GM18520 (cell line): ENCODE data around the gene GANC.
"Not testable (repeated sequence)": the region's sequence is repeated elsewhere in the genome, so short reads cannot be mapped to it uniquely, and the experiment has no call there.

ENCODE experiments used
- ATAC-seq: cut with Tn5 transposase; IDR thresholded peaks from one replicate; pipeline ENCODE4 v1.9.1; 2021; ENCODE audit not compliant: unreplicated experiment

GANC gene, protein sequence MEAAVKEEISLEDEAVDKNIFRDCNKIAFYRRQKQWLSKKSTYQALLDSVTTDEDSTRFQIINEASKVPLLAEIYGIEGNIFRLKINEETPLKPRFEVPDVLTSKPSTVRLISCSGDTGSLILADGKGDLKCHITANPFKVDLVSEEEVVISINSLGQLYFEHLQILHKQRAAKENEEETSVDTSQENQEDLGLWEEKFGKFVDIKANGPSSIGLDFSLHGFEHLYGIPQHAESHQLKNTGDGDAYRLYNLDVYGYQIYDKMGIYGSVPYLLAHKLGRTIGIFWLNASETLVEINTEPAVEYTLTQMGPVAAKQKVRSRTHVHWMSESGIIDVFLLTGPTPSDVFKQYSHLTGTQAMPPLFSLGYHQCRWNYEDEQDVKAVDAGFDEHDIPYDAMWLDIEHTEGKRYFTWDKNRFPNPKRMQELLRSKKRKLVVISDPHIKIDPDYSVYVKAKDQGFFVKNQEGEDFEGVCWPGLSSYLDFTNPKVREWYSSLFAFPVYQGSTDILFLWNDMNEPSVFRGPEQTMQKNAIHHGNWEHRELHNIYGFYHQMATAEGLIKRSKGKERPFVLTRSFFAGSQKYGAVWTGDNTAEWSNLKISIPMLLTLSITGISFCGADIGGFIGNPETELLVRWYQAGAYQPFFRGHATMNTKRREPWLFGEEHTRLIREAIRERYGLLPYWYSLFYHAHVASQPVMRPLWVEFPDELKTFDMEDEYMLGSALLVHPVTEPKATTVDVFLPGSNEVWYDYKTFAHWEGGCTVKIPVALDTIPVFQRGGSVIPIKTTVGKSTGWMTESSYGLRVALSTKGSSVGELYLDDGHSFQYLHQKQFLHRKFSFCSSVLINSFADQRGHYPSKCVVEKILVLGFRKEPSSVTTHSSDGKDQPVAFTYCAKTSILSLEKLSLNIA (N-terminal part only)

DNA sequence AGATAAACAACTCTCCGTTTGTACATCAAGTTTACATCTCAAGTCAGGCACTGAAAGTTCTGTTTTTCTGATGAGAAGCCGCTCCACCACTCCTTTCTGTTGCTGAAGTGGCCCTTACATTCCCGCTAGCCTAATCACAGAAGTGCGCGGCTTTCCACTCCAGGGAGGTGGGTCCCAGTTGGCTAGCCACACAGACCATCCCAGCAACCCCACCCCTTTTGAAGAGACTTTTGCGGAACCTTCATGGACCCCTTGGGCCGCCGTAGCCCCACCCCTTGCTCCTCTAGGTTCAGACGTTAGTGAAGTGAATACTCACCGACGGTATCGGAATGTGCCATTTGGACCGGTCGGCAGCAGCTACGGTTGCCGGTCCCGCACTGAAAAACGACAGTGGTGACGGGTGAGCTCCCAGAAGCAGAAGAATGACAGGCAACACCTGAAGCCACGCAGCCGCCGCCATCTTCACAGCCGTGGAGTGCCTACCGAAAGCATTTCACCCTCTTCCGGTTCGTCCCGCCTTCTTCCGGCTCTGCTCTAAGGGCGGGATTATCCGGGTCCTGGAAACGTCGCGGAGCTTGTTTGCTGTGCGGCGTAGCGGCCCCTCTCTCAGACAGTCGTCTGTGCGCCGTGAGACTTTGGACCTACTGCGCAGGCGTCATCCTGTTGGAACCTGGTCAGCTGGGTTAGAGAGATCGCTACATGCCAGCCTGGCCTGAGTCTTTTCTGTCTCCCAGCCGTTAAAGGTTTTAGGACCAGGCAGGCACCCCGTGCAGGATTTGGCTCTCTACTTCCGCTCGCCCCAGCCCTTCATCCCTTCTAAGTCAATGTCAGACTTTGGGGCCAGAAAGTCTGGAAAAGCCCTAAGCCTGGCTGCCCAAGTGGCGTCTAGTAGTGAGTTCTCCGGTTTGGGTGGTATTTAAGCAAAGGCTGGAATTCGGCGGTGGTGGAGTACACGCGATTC lies at the start of gene GANC, which contains the start of gene TMEM87A:
Gene GANC, plus strand, starts transcription at position 263 of the 961 bp plus-strand sequence. CDS start 1,281 bp downstream, outside the sequence.
Gene TMEM87A, minus strand, starts transcription at position 495 of the 961 bp plus-strand sequence. Its CDS starts 35 bp downstream, at position 460.
- ATAC-seq: peak; percentile 86

DNA sequence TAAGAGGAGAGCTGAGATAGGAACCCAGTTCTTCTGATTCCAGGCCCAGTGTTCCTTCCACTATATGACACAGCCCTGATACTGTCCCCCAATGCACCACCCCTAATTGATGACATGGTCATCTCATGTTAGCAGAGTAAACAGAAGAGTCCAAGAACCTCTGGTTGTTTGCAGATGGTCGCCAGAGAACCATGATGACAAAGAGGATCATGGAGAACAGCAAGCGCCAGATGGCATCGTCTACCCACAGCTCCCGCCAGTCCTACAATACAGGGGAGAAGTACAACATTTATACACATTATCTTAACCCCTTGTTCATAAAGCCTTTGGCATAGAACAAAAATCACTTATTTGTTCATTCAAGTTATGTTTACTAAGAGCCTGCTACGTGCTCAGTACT lies 46.4 kb upstream of the GANC start:
- no peak for ATAC-seq

DNA sequence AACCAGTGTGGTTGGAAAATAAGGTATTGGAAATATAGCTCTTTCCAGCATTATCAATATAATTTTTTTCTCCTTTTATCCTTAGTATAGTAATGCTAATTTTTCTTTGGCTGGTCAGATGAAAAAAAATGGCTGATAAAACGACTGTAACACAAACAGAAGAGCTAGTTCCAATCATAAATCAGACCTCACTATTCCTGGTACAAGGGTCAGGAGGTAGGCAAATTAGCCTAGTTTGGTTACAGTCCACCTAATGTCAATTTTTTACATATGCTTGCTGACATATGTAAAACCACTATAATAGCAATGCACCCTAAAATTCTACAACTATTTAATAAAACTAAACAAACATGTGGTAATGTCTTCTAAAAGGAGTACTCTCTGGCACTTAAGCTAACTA lies 45.0 kb upstream of the GANC start:
- no peak for ATAC-seq

DNA sequence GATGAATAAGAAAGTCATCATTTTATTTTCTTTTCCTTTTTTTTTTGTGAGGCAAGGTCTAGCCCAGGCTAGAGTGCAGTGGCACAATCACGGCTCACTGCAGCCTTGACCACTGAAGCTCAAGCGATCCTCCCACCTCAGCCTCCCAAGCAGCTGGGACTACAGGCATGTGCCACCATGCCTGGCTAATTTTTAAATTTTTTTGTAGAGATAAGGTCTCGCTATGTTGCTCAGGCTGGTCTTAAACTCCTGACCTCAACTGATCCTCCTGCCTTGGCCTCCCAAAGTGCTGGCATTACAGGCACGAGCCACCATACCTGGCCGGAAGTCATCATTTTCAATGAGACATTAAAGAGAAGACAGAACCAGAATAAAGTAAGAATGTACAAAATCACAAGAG lies 44.0 kb upstream of the GANC start:
- not testable (repeated sequence) for ATAC-seq

DNA sequence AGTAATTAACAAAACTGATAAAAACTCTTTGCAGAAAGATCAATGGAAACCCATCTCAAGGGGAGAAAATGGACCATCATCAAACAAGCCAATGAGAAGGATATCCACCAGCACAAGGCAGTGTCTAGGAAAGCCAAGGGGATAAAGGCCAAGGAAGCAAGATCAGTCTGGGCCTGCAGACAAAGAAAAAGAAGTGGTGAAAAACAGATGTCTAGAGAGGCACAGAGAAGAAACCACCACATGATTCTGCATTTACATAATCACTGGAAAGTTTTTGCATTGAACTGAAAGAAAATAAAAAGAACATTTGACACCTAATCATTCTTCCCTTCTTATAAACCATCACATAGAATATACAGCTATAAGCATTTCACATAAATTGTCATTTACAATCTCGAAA lies 41.9 kb upstream of the GANC start:
- no peak for ATAC-seq

DNA sequence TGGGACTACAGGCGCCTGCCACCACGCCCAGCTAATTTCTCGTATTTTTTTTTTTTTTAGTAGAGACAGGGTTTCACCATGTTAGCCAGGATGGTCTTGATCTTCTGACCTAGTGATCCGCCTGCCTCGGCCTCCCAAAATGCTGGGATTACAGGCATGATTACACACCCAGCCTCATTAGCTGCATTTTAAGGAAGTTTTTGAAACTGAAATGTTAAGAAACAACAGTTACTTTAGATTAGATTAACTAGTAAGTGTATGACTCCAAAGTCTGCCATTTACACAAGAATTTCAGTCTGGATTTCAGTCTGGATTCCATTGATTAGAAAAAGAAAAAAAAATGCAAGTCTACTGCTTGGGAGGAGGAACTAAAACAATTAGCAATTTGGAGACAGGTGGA lies 40.4 kb upstream of the GANC start:
- no peak for ATAC-seq

DNA sequence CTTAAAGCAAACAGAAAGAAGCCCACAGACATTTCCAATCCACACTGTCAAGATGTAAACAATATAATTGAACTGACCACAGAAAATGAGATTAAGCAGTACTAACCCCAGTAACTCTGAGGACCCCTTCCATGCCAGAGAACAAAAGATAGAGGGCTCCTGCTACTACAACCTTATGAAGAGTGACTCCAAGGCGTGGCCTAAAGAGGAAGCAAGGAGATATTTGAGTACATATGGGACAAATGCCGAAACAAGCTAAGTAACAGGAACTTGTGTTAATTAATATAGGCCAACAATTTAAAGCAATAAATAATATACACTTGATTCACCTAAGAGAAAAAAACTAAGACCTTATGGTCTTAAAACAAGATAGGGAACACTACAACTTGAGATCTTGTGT lies 39.9 kb upstream of the GANC start:
- no peak for ATAC-seq

DNA sequence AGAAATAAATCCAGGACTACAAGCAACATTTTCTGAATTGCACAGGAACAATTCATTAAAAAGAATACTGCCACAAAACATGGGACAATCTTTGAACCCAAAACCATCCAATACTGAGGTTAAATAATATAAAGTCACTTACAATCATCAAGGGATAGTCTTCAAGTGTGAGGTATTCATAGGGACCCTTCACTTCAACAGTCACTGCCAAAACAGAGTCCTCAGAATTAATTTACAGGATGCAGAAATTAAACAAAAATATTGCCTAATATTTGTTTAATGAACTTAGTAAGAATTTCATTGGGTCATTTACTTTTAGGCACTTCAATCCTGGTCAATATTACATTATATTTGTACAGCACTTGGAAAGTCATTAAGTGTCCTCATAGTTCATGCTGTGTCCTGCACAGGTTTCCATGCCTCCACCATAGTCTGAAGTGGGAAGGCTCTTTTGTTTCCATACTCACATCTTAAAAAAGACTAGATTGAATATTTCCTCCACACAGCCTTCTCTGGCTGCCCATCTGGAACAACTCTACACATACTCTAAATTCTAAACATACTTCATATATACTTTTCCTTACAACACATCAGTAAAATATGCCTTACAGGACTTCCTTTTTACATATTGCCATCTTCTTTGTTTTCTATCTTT lies 33.3 kb upstream of the GANC start:
- ATAC-seq: no peak

DNA sequence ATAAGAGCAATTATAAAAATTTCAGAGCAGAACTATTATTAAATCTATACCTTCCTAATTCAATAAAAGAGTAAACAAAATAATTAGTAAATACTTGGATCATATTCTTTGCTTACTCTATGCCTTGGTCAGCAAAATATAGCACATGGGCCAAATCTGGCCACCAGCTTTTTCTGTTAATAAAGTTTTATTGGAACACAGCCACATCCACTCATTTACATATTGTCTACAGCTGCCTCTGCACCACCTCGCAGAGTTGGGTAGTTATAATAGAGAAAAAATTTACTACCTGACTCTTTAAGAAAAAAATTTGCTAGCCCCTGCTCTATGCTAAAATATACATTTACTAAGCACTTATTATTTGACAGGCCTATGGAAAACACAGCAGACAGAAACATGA lies 32.2 kb upstream of the GANC start:
- ATAC-seq: no peak

DNA sequence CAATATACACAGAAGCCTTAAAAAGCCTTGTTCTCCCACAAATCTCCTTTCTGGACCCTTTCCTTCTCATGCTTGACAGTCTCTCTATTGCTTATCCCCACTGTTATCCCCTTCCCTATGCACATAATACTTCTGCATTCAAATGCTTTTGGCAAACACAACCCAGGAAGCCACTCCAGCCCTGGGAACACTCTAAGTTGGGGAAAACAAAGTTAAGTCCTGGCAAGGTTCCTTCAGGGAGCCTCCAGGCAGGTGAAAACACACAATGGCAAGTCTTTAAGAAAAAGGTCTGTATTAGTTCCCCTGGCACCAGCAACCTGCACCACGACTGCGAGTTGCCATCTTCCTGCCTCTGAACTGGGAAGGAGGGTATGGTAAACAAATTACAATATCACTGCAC lies 19.7 kb upstream of the GANC start:
- no peak for ATAC-seq

DNA sequence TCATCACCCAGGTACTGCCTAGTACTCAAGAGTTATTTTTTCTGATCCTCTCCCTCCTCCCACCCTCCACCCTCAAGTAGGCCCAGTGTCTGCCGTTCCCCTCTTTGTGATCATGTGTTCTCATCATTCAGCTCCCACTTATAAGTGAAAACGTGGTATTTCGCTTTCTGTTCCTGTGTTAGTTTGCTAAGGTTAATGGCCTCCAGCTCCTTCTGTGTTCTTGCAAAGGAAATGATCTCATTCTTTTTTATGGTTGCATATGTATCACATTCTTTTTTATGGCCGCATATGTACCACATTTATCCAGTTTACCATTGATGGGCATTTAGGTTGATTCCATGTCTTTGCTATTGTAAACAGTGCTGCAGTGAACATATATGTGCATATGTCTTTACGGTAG lies 8.2 kb upstream of the GANC start:
- no peak for ATAC-seq

DNA sequence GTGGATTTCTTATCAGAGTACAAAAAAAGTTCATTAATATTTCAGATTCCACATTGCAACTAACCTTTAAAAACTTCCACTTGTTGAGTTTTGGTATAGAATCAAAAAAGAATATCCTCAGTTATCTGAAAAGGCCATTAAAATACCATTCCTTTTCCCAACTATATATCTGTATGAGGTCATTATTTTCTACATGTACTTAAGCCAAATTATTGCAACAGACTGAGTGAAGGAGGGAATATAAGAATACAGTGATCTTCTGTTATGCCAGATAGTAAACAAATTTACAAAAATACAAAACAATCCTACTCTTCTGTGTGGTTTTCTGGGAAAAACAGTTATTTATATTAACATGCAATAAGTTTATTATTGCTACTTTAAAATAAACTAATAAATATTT lies 5.7 kb upstream of the GANC start:
- no peak for ATAC-seq

DNA sequence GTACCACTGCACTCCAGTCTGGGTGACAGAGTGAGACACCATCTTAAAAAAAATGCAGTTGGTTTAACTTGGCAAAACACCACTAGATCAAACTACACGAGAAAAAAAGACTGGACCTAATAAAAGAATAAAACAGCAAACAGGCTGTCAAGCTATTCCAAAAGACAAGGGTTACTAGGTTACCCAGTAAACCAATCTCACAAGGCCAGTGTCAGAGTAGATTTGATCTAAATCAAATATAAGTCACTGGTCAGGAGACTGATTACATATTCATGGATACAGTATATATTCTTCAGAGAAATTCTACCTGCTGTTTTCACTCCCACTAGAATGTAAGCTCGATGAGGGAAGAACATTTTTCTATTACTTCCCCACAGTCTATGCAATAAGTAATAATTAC lies 2.5 kb upstream of the GANC start:
- no peak for ATAC-seq

DNA sequence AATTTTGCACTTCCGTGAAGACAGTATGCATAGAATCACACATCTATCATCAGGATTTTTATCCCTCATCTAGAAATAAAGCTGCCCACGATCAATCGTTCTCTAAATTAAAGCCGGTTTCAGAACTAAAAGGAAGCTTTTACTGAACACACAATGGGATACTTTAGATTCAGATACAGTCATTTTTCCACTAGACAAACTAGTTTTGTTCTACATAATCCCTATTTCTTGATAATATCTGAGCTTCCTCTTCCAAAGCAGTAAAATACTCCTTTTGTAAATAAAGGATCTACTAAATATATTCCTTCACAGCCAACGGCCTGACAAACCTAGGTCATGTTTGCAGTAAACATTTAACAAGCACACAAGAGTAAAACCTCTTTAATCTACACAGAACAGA lies 2.0 kb upstream of the GANC start:
- ATAC-seq: no peak

DNA sequence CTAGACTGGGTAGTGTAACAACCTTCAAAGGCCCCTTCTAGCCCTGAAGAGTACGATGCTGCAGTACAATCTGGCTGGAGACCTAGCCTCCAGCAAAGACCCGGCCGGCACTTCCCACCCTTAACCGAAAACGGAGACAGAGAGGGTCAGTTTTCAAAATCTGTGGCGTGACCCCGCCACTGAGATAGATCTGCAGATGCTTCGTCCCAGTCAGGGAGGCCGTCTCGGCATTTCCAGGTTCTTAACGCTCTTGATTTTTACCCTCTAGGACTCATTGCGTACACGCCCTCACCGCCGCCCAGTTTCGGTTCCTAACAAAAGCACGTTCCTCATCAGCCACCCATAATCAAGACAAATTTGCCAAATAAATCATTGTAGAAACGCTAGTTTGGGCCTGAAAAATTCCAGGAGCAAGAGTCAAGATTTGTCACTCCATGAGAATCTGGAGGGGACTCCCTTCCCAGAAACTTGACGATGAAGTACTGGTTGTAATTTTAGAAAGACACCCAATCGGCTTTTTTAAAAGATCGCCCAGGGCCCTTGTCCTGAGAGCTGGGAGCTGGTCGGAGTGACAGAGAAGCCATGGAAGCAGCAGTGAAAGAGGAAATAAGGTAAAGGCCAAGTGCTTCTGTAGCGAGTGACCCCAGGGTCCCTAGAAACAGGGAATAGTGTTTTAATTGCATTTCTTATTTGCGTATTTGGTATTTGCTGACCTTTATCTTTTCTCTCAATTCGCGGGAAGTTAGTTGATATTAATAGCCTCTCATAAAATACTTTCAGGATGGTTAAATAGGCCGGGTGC lies 1.1 kb downstream of the GANC start:
- peak; percentile 4 for ATAC-seq

DNA sequence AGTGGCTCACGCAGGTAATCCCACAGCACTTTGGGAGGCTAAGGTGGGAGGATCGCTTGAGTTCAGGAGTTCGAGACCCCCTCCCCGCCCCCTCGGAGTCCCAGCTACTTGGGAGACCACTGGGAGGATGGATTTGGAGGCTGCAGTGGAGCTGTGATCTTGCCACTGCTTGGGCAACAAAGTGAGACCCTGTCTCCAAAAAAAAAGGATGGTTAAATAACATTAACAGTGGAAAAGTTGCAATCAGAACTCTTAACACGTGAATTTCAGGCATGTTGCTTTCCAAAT lies 1.6 kb downstream of the GANC start:
- no peak for ATAC-seq

DNA sequence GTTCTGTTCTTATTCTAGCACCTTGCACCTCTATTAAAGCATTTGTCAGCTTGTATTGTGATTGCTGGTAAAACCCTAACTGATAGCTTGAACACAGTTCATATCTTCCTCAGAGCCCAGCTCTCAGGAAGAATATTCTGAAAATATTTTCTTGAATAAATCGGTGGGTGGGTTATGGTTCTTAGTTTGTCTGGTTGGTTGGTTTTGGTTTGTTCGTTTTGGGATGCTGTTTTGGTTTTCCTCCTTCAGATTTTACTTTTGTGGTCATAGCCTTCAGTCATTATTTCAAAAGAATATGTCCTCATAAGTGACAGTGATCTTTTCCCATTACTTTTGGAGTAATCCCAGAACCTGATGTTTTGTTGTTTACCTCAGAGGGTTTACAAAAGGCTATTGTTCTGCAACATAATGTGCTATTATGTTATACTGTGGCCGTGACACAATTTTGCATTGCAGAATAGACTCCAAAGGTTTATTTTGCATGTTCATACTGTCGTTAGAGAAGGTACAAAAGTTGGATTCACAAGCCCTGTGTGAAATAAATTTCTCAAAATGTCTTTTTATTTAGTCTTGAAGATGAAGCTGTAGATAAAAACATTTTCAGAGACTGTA lies 2.9 kb downstream of the GANC start:
- no peak for ATAC-seq

DNA sequence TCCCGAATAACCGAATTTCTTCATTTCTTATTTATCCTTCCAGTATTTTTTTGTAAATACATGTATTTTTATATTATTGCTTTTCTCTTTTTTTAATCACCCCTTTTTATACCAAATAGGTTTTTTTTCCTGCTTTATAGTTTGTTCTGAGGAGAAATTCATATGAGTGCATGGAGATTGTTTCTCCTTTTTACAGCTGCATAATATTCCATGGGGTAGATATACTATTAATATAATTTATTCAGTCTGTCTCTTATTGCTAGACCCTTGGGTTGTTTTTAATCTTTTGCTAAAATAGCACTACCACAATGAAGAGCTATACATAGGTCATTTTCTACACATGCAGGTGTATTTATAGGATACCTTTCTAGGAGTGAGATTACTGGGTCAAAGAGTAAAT lies 3.8 kb downstream of the GANC start:
- no peak for ATAC-seq

DNA sequence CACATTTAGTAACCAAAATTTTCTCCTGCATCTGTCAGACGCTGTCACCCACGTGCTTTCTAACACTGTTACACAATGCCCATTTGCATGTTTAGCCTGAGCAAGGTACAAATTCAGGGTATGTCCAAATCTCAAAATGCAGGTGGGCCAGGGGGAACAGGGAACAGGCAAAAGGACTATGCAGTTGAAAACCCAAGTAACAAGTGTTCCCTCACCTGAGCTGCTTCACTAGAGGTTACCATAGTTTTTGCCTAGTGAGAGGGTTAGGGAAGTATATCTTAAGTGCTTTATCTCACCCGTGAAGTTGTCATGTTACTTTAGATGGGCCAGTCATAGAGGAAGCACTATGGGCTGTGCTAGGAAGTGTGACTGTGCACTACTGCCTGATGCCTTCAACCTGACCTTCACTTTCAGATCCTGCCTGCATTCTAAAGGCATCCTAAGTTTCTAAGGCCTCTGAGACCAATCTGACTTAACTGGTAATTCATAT lies 6.3 kb downstream of the GANC start:
- no peak for ATAC-seq
